HG02759 (cell line): Measurements from ENCODE around the gene RPF1.
"Not testable (repeated sequence)": the region's sequence is repeated elsewhere in the genome, so short reads cannot be mapped to it uniquely, and the experiment has no call there.

ENCODE experiments used
- ATAC-seq: cut with Tn5 transposase; IDR thresholded peaks from one replicate; pipeline ENCODE4 v1.9.1; 2021; ENCODE audit warnings: mild to moderate bottlenecking, moderate library complexity; ENCODE audit not compliant: unreplicated experiment

RPF1 gene

DNA sequence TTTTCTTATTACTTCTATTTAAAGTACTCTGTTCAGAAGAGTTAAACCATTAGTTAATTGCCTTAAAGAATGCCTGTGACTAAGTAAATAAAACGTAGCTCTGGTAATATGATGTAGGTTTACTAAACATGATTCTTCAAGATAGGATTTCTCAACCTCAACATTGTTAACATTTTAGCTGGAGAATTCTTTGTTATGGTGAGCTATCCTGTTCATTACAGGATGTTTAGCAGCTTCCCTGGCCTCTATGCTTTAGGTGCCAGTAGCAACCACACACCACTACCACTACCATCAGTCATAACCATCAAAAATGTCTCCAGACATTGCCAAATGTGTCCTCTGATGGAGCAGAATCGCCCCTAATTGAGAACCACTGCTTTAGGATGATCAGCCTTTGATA lies 10.7 kb downstream of the RPF1 start:
- no peak for ATAC-seq

DNA sequence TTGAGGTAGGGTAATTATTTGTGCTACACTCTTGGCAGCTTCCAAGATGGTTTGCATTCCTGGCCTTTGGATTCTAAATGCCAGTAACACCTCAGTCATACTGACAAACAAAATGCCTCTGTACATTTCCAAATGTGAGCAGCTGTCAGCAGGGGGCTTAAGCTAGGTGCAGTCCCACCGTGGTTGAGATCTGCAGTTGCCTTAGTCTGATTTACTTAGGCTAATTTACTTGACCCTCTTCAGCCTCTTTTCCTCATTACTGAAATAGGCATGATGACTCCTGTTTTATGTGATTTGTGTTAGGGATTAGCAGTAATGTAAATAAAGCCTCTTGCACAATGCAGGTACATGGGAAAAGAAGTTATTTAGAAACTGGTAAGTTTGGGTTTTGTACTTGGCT lies 13.7 kb downstream of the RPF1 start:
- ATAC-seq: no peak

DNA sequence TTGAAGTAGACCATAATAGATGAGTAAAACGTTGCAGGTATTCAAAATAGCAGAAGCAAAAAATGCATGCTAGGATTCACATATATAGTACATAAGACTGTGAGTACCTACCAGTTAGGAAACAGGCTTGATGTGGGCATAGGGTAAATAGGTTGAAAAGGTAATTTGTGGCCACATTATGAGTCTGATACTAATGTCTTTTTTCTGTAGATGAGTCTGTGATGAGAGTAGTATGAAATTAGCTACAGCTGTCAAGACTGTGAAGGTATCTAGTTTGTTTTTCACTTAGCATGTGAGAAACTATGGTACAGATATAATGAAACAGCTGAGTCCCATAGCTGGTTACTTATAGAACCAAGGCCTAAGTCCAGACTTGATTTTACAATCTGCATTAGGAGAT lies 14.7 kb downstream of the RPF1 start:
- no peak for ATAC-seq

DNA sequence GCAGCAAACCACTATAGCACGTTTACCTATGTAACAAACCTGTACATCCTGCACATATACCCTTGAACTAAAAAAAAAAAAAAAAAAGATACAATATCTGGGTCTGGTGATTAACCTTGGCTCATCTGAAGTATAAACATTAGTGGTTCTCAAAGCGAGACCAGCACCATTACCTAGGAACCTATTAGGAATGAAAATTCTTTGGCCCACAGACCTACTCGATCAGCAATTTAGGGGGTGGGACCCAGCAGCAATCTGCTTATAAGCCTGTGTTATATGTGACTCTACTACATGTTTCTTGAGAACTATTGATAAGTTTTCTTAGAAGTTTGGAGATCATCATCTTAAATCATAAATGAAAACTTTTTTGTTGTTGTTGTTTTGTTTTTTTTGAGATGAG lies 17.4 kb downstream of the RPF1 start:
- no peak for ATAC-seq

DNA sequence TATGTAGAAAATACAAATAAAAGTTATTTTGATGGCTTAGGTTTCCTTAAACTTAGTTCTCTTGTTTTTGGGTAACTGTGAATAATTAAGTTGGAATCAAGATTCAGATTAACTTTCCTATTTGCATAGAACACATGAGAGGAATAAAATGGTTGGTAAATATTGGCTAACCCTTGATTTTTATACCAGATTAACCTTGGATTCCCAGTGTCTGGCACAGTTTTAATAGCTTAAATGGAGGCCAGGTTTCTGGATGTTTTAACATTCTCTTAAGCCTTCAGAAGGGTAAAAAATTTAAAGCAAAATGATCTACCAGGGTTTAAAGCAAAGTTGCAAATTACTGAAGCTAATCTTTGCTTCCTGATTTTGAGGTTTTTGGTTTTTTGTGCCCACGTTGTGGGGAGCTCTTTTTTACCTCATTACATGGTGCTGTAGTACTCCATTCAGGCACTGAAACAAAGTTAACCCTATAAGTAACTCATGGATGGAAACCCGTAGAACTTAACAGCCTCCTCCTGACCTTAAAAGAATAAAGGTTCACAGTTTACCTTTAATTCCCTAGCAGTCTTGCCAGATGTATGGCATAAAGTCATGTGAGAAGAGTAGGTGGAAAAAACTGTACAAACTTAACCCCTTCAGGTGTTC lies 18.7 kb downstream of the RPF1 start:
- no peak for ATAC-seq

DNA sequence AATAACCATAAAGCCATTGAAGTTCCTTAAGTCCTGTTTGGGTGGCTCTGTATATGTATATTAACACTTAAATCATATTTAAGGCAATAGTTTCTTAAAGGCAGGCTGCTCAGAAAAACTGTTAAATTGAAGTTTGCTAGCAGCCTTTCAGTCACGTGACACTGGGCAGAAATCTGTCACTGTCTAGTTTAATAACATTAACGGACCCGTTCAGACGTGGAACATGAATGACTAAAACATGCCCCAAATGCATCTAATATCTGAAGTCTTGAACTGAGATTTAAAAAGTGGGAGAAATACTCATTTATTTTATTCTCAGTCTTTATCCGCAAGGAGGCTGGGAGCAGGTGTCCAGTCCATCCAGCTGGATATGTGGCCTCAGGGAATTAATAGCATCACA lies 23.9 kb downstream of the RPF1 start:
- ATAC-seq: no peak

DNA sequence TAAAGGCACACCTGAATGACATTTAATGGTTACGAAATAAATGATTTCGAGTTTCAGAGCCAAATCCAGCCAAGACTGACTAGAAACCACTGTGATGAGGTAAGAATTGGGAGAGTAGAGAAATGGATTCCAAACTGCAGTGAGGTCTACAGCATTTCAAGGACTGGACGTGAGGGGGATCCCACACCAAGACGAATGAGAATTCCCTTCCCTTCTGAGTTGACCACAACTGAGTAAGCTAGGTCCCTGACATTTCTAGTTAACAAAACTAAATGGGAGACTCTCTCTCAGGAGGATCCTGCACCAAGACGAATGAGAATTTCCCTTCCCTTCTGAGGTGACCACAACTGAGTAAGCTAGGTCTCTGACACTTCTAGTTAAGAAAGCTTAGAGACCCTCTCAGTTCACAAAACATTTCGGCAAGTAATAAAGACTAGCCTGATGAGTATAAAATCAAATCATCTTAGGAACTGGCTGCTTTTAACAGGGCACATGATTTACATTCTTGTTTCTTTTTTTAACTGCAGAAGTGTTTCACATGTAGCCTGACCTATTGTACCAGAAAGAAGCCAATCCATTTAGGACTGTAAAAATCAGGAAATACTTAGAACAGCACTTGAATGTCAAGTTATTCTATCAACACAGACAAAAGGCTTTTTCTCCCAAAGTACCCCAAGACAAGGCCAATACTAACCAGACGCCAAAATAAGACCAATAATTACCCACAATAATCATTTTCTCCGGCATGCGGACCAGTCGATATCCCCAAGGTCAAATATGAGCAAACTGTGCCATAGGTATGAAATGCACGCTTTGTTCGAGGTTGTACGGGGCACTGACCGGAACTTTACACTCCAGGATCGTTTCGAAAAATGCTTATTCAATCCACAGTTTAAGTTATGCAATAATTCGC lies 25.8 kb downstream of the RPF1 start:
- no peak for ATAC-seq

DNA sequence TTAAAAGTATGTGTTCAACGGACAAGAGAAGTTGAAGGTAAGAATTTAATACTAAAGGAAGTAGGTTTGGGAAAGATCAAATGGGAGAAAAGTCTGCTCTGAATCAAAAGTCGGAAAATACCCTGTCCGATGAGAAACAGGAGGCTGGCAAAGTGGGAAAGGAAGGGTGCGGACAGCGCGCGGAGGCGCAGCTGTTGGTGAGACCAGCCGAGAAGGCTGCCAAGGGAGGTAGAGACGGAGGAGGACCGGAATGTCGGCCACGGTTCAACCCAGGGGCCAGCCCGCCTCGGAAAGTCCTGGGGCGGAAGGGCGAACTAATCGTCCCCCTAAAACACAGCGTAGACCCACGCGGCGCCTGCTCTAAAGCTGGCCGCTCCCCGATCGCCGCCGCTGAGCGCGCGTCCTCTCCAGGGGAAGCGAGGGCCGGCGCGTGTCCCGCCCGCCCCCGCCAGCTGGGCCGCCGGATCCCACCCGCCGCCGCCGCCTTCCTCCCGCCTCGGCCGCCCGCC lies 26.5 kb downstream of the RPF1 start:
- ATAC-seq: peak; percentile 43

DNA sequence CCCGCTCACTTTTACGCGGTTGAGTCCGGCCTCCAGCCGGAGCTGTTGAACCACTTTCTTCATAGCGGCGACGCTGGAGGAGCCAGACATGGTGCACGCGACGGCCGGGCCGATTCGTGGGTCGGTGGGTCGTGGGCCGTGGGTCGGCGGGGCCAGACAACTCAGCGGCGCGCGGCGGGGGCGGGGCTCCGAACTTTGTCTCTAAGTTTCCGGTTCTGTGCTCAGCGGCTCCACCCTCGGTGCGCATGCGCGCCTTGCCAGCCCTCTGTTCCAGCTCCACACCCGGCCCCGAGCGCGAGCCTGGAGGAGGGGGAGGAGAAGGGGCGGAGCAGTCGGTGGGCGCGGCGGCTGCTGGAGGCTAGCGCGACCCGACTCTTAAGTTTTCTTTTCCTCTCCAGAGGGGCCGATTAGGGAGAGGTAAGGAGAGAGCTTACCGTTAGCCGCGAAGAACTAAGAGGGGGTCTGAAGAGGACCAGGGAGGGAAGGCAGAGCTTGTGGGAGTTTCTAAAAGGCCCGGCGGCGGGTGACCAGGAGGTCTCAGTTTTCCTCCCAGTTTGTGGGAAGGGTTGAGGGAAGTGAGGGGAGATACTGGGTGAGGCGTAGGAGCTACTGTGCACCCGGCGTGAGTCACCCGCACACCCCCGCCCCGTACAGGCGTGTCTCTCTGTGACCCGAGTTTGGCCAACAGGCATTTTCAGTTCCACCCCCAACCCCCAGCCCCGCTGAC lies 27.1 kb downstream of the RPF1 start, which contains the start of the genes GNG5 and SPATA1:
GNG5 (minus strand) TSS at position 580 of the 727 bp plus-strand sequence; CDS start at position 90, 490 bp downstream.
SPATA1 (plus strand) TSS at position 385 of the 727 bp plus-strand sequence. CDS start 9,974 bp downstream, outside the sequence.
- peak; percentile 82 for ATAC-seq

DNA sequence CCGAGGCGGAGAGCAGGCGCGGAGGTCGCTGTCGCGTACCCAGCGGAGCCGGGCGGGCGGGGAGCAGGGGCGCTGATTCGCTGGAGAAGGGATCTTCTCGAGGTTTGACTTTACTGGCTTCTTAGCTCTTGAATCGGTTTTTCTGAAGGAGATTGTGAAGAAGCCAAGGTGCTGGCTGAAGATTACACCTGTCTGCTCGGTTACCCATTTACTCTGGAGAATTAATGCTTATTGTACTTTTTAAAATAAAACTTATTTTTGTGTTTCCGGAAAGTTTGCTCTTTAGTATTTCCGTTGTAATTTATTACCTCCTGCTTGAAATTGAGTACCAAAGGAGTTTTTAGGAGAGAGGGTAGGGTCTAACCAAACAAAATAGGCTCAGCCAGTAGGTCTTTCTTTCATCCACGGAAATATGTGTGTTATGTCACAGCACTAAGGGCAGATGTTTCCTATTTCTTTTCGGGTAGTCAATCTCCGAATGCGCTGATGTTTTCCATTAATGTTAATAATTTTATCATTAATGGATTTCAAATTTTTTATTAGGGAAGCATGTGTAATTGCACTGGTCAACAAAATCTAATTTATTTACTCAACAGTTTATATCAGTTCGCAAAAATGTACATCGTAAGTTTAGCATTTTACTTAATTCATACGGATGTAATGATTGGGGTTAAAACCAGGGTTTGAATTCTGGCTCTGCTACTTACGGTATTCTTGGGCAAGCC lies 27.8 kb downstream of the RPF1 start:
- no peak for ATAC-seq

DNA sequence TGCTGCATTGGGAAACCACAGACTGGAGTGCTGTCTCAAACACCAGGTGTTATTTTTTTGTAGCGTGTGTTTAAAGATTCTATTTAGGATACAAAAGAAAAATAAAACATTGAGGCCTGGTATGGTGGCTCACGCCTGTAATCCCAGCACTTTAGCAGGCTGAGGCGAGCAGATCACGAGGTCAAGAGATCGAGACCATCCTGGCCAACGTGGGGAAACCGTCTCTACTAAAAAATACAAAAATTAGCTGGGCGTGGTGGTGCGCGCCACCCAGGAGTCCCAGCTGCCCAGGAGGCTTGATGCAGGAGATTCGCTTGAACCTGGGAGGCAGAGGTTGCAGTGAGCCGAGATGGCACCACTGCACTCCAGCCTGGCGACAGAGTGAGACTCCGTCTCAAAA lies 28.8 kb downstream of the RPF1 start:
- ATAC-seq: not testable (repeated sequence)

DNA sequence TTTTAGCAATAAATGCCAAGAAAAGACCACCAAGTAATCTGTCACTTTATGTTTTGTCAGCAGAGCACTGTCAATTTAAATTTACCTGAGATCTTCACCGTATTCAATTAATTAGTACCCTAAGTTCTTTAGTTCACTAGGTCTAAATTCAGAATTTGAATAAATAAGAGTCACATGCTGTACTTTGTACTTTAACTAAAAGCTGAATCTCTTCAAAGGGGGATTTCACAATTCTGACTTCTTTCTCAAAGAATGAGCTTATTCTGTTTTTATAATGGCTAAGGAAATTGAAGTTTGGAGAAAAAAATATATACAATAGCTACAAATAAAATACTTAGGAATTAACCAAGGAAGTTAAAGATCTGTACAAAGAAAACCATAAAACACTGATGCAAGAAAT lies 29.4 kb downstream of the RPF1 start:
- ATAC-seq: no peak

DNA sequence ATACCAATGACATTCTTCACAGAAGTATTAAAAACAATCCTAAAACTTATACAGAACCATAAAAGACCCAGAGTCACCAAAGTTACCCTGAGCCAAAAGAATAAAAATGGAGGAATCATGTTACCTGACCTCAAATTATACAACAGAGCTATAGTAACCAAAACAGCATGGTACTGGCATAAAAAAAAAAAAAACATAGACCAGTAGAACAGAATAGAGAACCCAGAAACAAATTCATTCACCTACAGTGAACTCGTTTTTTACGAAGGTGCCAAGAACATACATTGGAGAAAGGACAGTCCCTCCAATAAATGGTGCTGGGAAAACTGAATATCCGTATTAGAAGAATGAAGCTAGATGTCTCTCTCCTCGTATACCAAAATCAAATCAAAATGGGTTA lies 30.0 kb downstream of the RPF1 start:
- ATAC-seq: no peak

DNA sequence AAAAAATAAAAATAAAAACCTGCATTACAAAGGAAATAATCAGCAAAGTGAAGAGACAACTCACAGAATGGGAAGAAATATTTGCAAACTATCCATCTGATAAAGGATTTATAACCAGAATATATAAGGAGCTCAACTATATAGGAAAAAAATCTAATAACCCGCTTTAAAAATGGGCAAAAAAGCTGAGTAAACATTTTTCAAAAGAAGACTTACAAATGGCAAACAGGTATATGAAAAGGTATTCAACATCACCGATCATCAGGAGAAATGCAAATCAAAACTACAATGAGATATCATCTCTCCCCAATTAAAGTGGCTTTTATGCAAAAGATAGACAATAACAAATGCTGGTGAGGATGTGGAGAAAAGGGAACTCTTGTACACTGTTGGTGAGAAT lies 31.1 kb downstream of the RPF1 start:
- no peak for ATAC-seq

DNA sequence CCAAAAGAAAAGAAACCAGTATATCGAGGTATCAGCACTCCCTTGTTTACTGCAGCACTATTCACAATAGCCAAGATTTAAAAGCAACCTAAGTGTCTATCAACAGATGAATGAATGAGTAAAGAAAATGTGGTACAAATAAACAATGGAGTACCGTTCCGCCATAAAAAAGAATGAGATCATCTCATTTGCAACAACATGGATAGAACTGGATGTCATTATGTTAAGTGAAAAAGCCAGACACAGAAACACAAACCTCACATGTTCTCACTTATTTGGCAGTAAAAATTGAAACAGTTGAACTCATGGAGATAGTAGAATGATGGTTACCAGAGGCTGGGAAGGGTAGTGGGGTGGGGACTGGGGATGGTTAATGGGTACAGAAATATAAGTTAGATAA lies 31.6 kb downstream of the RPF1 start:
- ATAC-seq: no peak

DNA sequence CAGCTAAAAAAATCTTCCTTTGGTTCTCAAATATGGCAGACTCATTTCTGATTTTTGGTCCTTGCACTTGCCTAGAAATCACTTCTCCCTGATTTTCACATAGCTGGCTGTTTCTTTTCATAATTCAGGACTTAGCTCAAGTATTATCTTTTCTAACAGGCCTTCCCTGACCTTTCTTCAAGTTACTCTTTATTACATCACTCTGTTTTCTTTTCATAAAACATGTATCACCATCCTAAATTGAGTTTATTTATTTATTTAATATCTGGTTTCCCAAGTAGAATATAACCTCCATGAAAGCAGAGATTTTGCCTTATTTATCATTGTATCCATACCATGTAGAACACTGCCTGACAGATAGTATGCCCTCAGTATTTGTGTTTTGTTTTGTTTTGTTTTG lies 45.5 kb downstream of the RPF1 start:
- no peak for ATAC-seq

DNA sequence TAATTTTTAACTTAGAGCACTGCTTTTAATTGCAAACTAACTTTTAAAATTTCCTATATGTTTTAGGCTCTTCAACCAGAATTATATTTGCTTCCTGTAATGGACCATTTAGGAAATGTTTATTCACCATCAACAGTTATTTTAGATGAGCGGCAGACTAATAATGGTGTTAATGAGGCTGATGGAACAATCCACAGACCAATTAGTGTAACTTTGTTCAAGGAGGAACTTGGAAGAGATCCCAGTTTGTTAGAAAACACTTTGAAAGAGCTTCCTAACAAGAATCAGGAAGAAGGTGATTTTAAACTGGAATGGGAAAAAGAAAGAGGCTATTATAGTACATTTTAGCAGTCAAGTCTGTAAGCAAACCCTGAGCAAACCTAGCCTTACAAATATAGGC lies 46.7 kb downstream of the RPF1 start:
- ATAC-seq: no peak

DNA sequence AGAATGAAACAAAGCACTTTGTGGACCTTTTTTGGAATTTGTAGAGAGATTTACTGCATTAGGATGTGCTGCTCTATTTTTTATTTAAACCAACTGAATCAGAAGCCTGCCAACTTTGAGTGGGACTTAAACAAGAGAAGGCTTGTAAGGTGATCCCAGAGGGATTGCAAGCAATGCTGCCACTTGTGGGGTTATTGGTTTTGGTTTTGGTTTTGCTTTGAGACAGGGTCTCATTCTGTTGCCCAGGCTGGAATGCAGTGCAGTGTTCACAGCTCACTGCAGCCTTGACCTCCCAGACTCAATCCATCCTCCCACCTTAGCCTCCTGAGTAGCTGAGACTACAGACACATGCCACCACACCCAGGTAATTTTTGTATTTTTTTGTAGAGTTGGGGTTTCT lies 59.5 kb downstream of the RPF1 start:
- peak; percentile 92 for ATAC-seq

DNA sequence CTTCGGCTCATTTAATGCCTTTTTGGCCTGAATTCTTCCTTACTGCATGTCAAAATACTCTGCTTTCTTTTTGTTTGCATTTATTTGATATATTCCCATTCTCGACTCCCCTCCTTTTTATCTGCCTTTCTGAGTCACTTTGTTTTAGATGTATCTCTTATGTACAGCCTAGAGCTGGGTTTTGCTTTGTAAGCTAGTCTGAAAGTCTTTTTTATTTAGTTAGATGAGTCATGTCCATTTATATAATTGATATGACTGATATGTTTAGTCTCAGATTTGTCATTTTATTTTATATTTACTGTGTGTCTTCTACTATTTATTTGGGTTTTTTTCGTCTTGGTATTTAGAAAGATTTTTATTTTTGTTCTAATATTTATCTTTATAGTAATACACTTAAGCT lies 60.9 kb downstream of the RPF1 start:
- ATAC-seq: no peak

DNA sequence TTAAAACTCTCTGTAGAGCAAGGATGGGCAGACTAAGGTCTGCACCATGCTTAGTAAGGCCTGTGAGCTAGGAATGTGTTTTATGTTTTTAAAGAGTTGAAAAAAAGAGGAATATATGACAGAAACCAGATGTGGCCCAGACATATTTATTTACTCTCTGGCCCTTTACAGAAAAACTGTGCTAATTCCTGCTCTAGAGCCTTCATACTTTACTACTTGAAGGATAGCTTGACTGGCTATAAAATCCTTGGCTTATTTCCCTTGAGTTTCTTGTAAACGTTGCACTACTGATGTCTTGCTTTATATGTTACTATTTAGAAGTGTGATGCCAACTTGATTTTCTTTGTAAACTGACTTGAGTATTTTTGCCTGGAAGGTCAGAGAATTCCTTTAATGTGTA lies 61.7 kb downstream of the RPF1 start:
- no peak for ATAC-seq

DNA sequence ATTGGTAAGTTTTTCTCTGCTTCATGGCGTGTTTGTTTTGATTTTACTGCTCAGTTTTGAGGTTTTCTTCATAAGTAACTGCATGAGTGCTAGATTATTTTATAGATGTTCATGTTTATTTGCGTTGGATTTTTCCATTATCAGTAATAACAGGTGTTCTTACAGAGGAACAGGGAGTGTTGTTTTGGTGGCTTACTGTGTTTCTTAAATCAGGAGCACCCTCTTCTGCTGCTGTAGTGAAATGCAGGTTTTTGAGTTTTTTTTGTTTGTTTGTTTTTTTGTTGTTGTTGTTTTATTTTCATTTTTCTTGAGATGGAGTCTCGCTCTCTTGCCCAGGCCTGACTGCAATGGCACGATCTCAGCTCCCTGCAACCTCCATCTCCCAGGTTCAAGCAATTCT lies 62.6 kb downstream of the RPF1 start:
- no peak for ATAC-seq
